Stimulated activated CD8-positive, alpha-beta memory T cell treated with anti-CD3 and anti-CD28 coated beads, Interleukin-7, amount 100 ng/mL, for 48 hours (primary cell): ENCODE measurements around the gene GREB1.

Source experiments
- DNase-seq, 2 donors: peaks; one replicate each; pipeline ENCODE4 v3.0.0-alpha.2; 2020; ENCODE audit warnings: low read depth in 1 of 2; ENCODE audit errors: extremely low read depth in 1 of 2

GREB1 gene

GRCh38 chr2:11558214-11558886 lies 24.5 kb downstream of the GREB1 start:
- DNase-seq = no peak

- no peak for DNase-seq
Observed at GRCh38 chr2:11559066-11559785, 25.4 kb downstream of the GREB1 start.

- DNase-seq = no peak
Observed at GRCh38 chr2:11559786-11560155, 25.9 kb downstream of the GREB1 start.

- DNase-seq = no peak
Observed at GRCh38 chr2:11560806-11561205, 27.0 kb downstream of the GREB1 start.

- no peak for DNase-seq
Observed at GRCh38 chr2:11562011-11562410, 28.2 kb downstream of the GREB1 start.

- no peak for DNase-seq
Observed at GRCh38 chr2:11562476-11562875, 28.6 kb downstream of the GREB1 start.

GRCh38 chr2:11563784-11564666 lies 30.2 kb downstream of the GREB1 start:
- no peak for DNase-seq

GRCh38 chr2:11564816-11565567 lies 31.1 kb downstream of the GREB1 start:
- DNase-seq = no peak

- no peak for DNase-seq
Observed at GRCh38 chr2:11566383-11566782, 32.5 kb downstream of the GREB1 start.

GRCh38 chr2:11567631-11568031 lies 33.8 kb downstream of the GREB1 start:
- no peak for DNase-seq

- no peak for DNase-seq
Observed at GRCh38 chr2:11568436-11568835, 34.6 kb downstream of the GREB1 start.

- DNase-seq = no peak
Observed at GRCh38 chr2:11569636-11570035, 35.8 kb downstream of the GREB1 start.

GRCh38 chr2:11571170-11571569 lies 37.3 kb downstream of the GREB1 start:
- no peak for DNase-seq

GRCh38 chr2:11572996-11573395 lies 39.2 kb downstream of the GREB1 start:
- no peak for DNase-seq

GRCh38 chr2:11573418-11574175 lies 39.8 kb downstream of the GREB1 start:
- DNase-seq = no peak

- DNase-seq = no peak
Observed at GRCh38 chr2:11574176-11575046, 40.6 kb downstream of the GREB1 start.

GRCh38 chr2:11576398-11576797 lies 42.6 kb downstream of the GREB1 start:
- DNase-seq = no peak

GRCh38 chr2:11577101-11577883 lies 43.4 kb downstream of the GREB1 start:
- DNase-seq = no peak
